ENCODE results near the gene ZMYND15. TPM values are rescaled to one million over a fixed set of nuclear protein-coding genes. Genes with fewer than 3 reads are reported as not detected.

The ZMYND15 gene
- total and polyA plus RNA-seq, 2 experiments from 2014 or later, result 2.9 to 4.1 TPM

GRCh38 chr17:4719684-4720221, 19.9 kb upstream of the ZMYND15 start:
- Histone ChIP-seq H3K4me1 (ENCODE audit: insufficient read depth) (peaks cover 18% of the 10 kb centered on the region), H3K79me2 (no peaks in the 10 kb centered on the region), H2AFZ (no peak overlapping the region), H3K9me2 (replicated peaks; ENCODE audit: insufficient read depth) (no peaks in the 10 kb centered on the region), H4K20me1 (ENCODE audit: insufficient read depth, poor library complexity, severe bottlenecking) (no peaks in the 10 kb centered on the region), H3K36me3 (replicated peaks; ENCODE audit: insufficient read depth, low read depth) (no peaks in the 10 kb centered on the region), H3K4me3 (no peak overlapping the region), H3K27me3 (no peaks in the 10 kb centered on the region), H3K9me3 (ENCODE audit: low read depth) (no peaks in the 10 kb centered on the region), H3K27ac (peak overlapping the region; percentile 96), H3K4me2 (no peak overlapping the region)
- 80% methylated on average over 15 of the region's 15 CpGs for WGBS (ENCODE audit: low lambda C conversion rate, missing lambda C conversion rate)
- no peak for TF ChIP-seq CTCF (IDR thresholded peaks at IDR 0.05; ENCODE audit: poor library complexity)
- TF ChIP-seq EZH2phosphoT487 (IDR thresholded peaks at IDR 0.05; ENCODE audit: low read depth, severe bottlenecking, unreplicated experiment), result no peak
- no peak for TF ChIP-seq EZH2 (IDR thresholded peaks at IDR 0.05; ENCODE audit: borderline replicate concordance)
- DNase-seq (ENCODE audit: low spot score), result peak; percentile 47

GRCh38 chr17:4720787-4721186, 18.8 kb upstream of the ZMYND15 start:
- Histone ChIP-seq H3K9me2 (replicated peaks; ENCODE audit: insufficient read depth) (no peaks in the 10 kb centered on the region), H3K27me3 (no peaks in the 10 kb centered on the region), H3K79me2 (no peaks in the 10 kb centered on the region), H3K9me3 (ENCODE audit: low read depth) (no peaks in the 10 kb centered on the region), H4K20me1 (ENCODE audit: insufficient read depth, poor library complexity, severe bottlenecking) (no peaks in the 10 kb centered on the region), H2AFZ (no peak overlapping the region), H3K4me2 (peak overlapping the region; percentile 36), H3K36me3 (replicated peaks; ENCODE audit: insufficient read depth, low read depth) (no peaks in the 10 kb centered on the region), H3K27ac (peak overlapping the region; percentile 96), H3K4me1 (ENCODE audit: insufficient read depth) (peaks cover 18% of the 10 kb centered on the region), H3K4me3 (no peak overlapping the region)
- peak; percentile 49 for DNase-seq (ENCODE audit: low spot score)
- WGBS (ENCODE audit: low lambda C conversion rate, missing lambda C conversion rate), result 92% methylated on average over 7 of the region's 7 CpGs
- no peak for TF ChIP-seq EZH2phosphoT487 (IDR thresholded peaks at IDR 0.05; ENCODE audit: low read depth, severe bottlenecking, unreplicated experiment)
- no peak for TF ChIP-seq EZH2 (IDR thresholded peaks at IDR 0.05; ENCODE audit: borderline replicate concordance)
- no peak for TF ChIP-seq CTCF (IDR thresholded peaks at IDR 0.05; ENCODE audit: poor library complexity)

- peak overlapping the region; percentile 96 for H3K27ac ChIP-seq
- H3K36me3 ChIP-seq (replicated peaks; ENCODE audit: insufficient read depth, low read depth), result no peaks in the 10 kb centered on the region
- peak; percentile 80 for DNase-seq (ENCODE audit: low spot score)
- H3K4me2 ChIP-seq, result peak overlapping the region; percentile 36
- no peaks in the 10 kb centered on the region for H3K9me2 ChIP-seq (replicated peaks; ENCODE audit: insufficient read depth)
- H3K9me3 ChIP-seq (ENCODE audit: low read depth), result no peaks in the 10 kb centered on the region
- no peaks in the 10 kb centered on the region for H3K27me3 ChIP-seq
- H3K4me3 ChIP-seq, result no peak overlapping the region
- no peak for TF ChIP-seq EZH2phosphoT487 (IDR thresholded peaks at IDR 0.05; ENCODE audit: low read depth, severe bottlenecking, unreplicated experiment)
- no peaks in the 10 kb centered on the region for H3K79me2 ChIP-seq
- 67% methylated on average over 20 of the region's 20 CpGs for WGBS (ENCODE audit: low lambda C conversion rate, missing lambda C conversion rate)
- peaks cover 18% of the 10 kb centered on the region for H3K4me1 ChIP-seq (ENCODE audit: insufficient read depth)
- no peaks in the 10 kb centered on the region for H4K20me1 ChIP-seq (ENCODE audit: insufficient read depth, poor library complexity, severe bottlenecking)
- no peak overlapping the region for H2AFZ ChIP-seq
Observed at GRCh38 chr17:4721203-4722135, 18.2 kb upstream of the ZMYND15 start.

GRCh38 chr17:4722678-4723240, 16.9 kb upstream of the ZMYND15 start:
- H3K79me2 ChIP-seq, result no peaks in the 10 kb centered on the region
- no peaks in the 10 kb centered on the region for H3K36me3 ChIP-seq (replicated peaks; ENCODE audit: insufficient read depth, low read depth)
- H3K9me3 ChIP-seq (ENCODE audit: low read depth), result no peaks in the 10 kb centered on the region
- TF ChIP-seq EZH2 (IDR thresholded peaks at IDR 0.05; ENCODE audit: borderline replicate concordance) (no peak), CTCF (IDR thresholded peaks at IDR 0.05; ENCODE audit: poor library complexity) (no peak), EZH2phosphoT487 (IDR thresholded peaks at IDR 0.05; ENCODE audit: low read depth, severe bottlenecking, unreplicated experiment) (no peak)
- H3K27ac ChIP-seq, result peak overlapping the region; percentile 96
- H2AFZ ChIP-seq, result no peak overlapping the region
- H3K27me3 ChIP-seq, result no peaks in the 10 kb centered on the region
- H4K20me1 ChIP-seq (ENCODE audit: insufficient read depth, poor library complexity, severe bottlenecking), result no peaks in the 10 kb centered on the region
- no peak overlapping the region for H3K4me2 ChIP-seq
- no peak for DNase-seq (ENCODE audit: low spot score)
- 94% methylated on average over 16 of the region's 16 CpGs for whole genome bisulfite sequencing (ENCODE audit: low lambda C conversion rate, missing lambda C conversion rate)
- no peak overlapping the region for H3K4me3 ChIP-seq
- H3K4me1 ChIP-seq (ENCODE audit: insufficient read depth), result peaks cover 18% of the 10 kb centered on the region
- no peaks in the 10 kb centered on the region for H3K9me2 ChIP-seq (replicated peaks; ENCODE audit: insufficient read depth)

All from hepatocyte (in vitro differentiated cells).